Smooth muscle cell (in vitro differentiated cells): ENCODE measurements around the gene FAM120B. TPM values are rescaled to one million over a fixed set of nuclear protein-coding genes. Genes with fewer than 3 reads are reported as not detected.

ENCODE experiments used
- DNase-seq: peaks from one replicate; lab custom pipeline; 2025; ENCODE audit not compliant: unreplicated experiment; lab: John Stamatoyannopoulos, UW
- H2AFZ ChIP-seq: fragments of 200-600 bp; sonication (generic); 2 replicates; pipeline ENCODE4 v1.6.0; 2016; ENCODE audit warnings: antibody characterized with exemption, low read depth, mild to moderate bottlenecking
- H3F3A ChIP-seq: fragments of 200-600 bp; sonication (generic); 2 replicates; pipeline ENCODE4 v1.6.0; 2017; ENCODE audit warnings: antibody characterized with exemption, low read depth
- H3K27ac ChIP-seq: fragments of 200-600 bp; sonication (generic); 2 replicates; pipeline ENCODE4 v1.5.1; 2016; ENCODE audit warnings: low read depth, mild to moderate bottlenecking
- H3K27me3 ChIP-seq: fragments of 200-600 bp; sonication (generic); 2 replicates; pipeline ENCODE4 v1.6.1; 2016; ENCODE audit warnings: low read depth, mild to moderate bottlenecking
- H3K36me3 ChIP-seq: fragments of 200-600 bp; sonication (generic); 2 replicates; pipeline ENCODE4 v1.5.1; 2016; ENCODE audit warnings: low read depth
- H3K4me1 ChIP-seq: fragments of 200-600 bp; sonication (generic); 2 replicates; pipeline ENCODE4 v1.5.1; 2016; ENCODE audit warnings: low read depth
- H3K4me2 ChIP-seq: fragments of 200-600 bp; sonication (generic); 2 replicates; pipeline ENCODE4 v1.6.0; 2016; ENCODE audit warnings: mild to moderate bottlenecking
- H3K4me3 ChIP-seq: fragments of 200-600 bp; sonication (generic); 2 replicates; pipeline ENCODE4 v1.5.1; 2016; ENCODE audit warnings: mild to moderate bottlenecking
- H3K79me2 ChIP-seq: fragments of 200-600 bp; sonication (generic); 2 replicates; pipeline ENCODE4 v1.6.0; 2016; ENCODE audit warnings: low read depth, mild to moderate bottlenecking
- H3K9ac ChIP-seq: fragments of 200-600 bp; sonication (generic); 2 replicates; pipeline ENCODE4 v1.6.0; 2016; ENCODE audit warnings: low read depth
- H3K9me3 ChIP-seq: fragments of 200-600 bp; sonication (generic); replicated peaks from 2 replicates; pipeline ENCODE4 v1.5.1; 2016; ENCODE audit warnings: low read depth
- H4K20me1 ChIP-seq: fragments of 200-600 bp; sonication (generic); 2 replicates; pipeline ENCODE4 v1.6.0; 2016; ENCODE audit warnings: low read depth
- CTCF ChIP-seq: fragments of 200-600 bp; sonication (generic); IDR thresholded peaks from 2 replicates; pipeline ENCODE4 v1.5.1; 2017; ENCODE audit warnings: borderline replicate concordance, mild to moderate bottlenecking, antibody characterized with exemption; ENCODE audit not compliant: insufficient read depth, poor library complexity, severe bottlenecking
- WGBS: methylation state at CpG from one replicate; pipeline ENCODE4 v1.1.7; 2016; ENCODE audit warnings: low lambda C conversion rate; 5-methylcytosine and 5-hydroxymethylcytosine counted together
- polyA plus RNA-seq: library from polyadenylated mRNA; unstranded; fragments of >200 nt; fragmentation: Nextera tagmentation; extraction: Ambion mirVana; gene quantifications from 2 replicates; pipeline ENCODE4 v1.2.1, GENCODE V29; 2016
- total RNA-seq: library from RNA; depleted of rRNA; stranded (reverse); fragments of >200 nt; gene quantifications from 2 replicates; pipeline ENCODE4 v1.2.3, GENCODE V29; 2014

FAM120B gene
- total and polyA plus RNA-seq, 2 experiments from 2014 or later = 17.8 to 26.3 TPM

- H3K27ac ChIP-seq = no peak overlapping the region
- DNase-seq = no peak
- no peak for TF ChIP-seq CTCF
- H3K27me3 ChIP-seq = no peaks in the 10 kb centered on the region
- H3K79me2 ChIP-seq = no peaks in the 10 kb centered on the region
- no peaks in the 10 kb centered on the region for H3K36me3 ChIP-seq
- no peaks in the 10 kb centered on the region for H3K9me3 ChIP-seq
- no peaks in the 10 kb centered on the region for H3K4me1 ChIP-seq
- no peak overlapping the region for H3K9ac ChIP-seq
- no peak overlapping the region for H3K4me2 ChIP-seq
- no peaks in the 10 kb centered on the region for H4K20me1 ChIP-seq
- no peak overlapping the region for H2AFZ ChIP-seq
- 90% methylated on average over 20 of the region's 20 CpGs for WGBS
- H3F3A ChIP-seq = no peaks in the 10 kb centered on the region
- H3K4me3 ChIP-seq = no peak overlapping the region
These were observed 144.6 kb downstream of the FAM120B start for GRCh38 chr6:170450916-170451761.

- 87% methylated on average over 20 of the region's 20 CpGs for WGBS
These were observed 145.4 kb downstream of the FAM120B start for GRCh38 chr6:170451762-170452651.

DNA sequence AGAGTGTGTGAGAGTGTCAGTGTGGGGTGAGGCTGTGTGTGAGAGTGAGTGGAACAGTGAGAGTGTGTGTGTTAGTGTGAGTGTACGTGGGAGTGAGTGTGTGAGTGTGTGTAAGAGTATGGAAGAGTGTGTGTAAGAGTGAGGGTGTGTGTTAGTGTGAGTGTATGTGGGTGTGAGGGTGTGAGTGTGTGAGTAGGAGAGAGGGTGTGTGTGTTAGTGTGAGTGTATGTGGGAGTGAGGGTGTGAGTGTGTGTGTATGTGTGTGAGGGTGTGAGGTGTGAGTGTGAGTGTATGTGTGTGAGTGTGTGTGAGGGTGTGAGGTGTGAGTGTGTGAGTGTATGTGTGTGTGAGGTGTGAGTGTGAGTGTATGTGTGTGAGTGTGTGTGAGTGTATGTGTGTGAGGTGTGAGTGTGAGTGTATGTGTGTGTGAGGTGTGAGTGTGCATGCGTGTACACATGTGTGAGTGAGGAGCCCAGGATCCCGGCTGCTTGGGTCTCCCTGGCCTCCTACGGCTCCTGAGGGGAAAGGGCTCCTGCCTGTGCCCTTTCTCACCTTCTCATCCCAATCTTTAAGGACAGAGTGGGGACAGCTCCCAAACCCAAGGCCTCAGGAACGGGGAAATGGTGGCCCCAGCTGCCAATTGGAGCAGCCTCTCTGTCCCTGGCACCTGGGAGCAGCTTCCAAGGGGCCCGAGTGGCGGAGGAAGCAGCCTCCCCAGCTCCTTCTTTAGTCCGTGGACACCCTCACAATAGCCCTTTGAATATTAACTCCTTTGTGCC is 146.4 kb downstream of the FAM120B start:
- Histone ChIP-seq H3K27me3 (peaks cover 8% of the 10 kb centered on the region), H3K79me2 (no peaks in the 10 kb centered on the region), H3K36me3 (no peaks in the 10 kb centered on the region), H3K4me1 (no peaks in the 10 kb centered on the region), H3K4me2 (no peak overlapping the region), H3K27ac (no peak overlapping the region), H3K9ac (no peak overlapping the region), H3K9me3 (no peaks in the 10 kb centered on the region), H3K4me3 (no peak overlapping the region), H3F3A (no peaks in the 10 kb centered on the region), H2AFZ (no peak overlapping the region), H4K20me1 (no peaks in the 10 kb centered on the region)
- DNase-seq = no peak
- 89% methylated on average over 5 of the region's 8 CpGs for WGBS
- TF ChIP-seq CTCF = no peak

More at GRCh38 chr6:170451762-170452651, 145.4 kb downstream of the FAM120B start:
- Histone ChIP-seq H3K9me3 (no peaks in the 10 kb centered on the region), H3F3A (no peaks in the 10 kb centered on the region), H3K36me3 (no peaks in the 10 kb centered on the region), H3K4me3 (no peak overlapping the region), H3K9ac (no peak overlapping the region), H4K20me1 (no peaks in the 10 kb centered on the region), H3K4me1 (no peaks in the 10 kb centered on the region), H3K27ac (no peak overlapping the region), H3K4me2 (no peak overlapping the region), H3K79me2 (no peaks in the 10 kb centered on the region), H2AFZ (no peak overlapping the region), H3K27me3 (peaks cover 2% of the 10 kb centered on the region)
- TF ChIP-seq CTCF = no peak
- no peak for DNase-seq
